Transverse colon (tissue), 4 donors: Measurements from ENCODE around the gene C22orf23. TPM values are rescaled to one million over a fixed set of nuclear protein-coding genes. Genes with fewer than 3 reads are reported as not detected.

Experiments used
- DNase-seq: peaks from one replicate; pipeline ENCODE4 v3.0.0-alpha.2; 2019
- H3K27ac ChIP-seq, 4 donors: fragments of 200-600 bp; sonication (generic); 2 replicates each; pipeline ENCODE4 v1.5.1; 2016 to 2018; ENCODE audit warnings: inconsistent platforms in 4 of 4
- H3K27me3 ChIP-seq: fragments of 200-600 bp; sonication (generic); 2 replicates; pipeline ENCODE4 v1.5.1; 2017; ENCODE audit warnings: inconsistent platforms
- H3K36me3 ChIP-seq, 4 donors: fragments of 200-600 bp; sonication (generic); 2 replicates each; pipeline ENCODE4 v1.5.1; 2017 to 2019; ENCODE audit warnings: inconsistent platforms in 4 of 4
- H3K4me1 ChIP-seq, 4 donors: fragments of 200-600 bp; sonication (generic); 2 replicates each; pipeline ENCODE4 v1.5.1; 2017 to 2020; ENCODE audit warnings: inconsistent platforms in 4 of 4
- H3K4me3 ChIP-seq, 4 donors: fragments of 200-600 bp; sonication (generic); 1 replicate in 1 of 4; 2 replicates in 3 of 4; pipeline versions ENCODE4 v1.5.1 to v1.6.1; 2017 to 2019; ENCODE audit warnings: inconsistent platforms in 4 of 4
- H3K9me3 ChIP-seq, 2 donors: fragments of 200-600 bp; sonication (generic); 2 replicates each; pipeline ENCODE4 v1.5.1; 2017 to 2019; ENCODE audit warnings: inconsistent platforms in 2 of 2
- CTCF ChIP-seq, 5 experiments: fragments of 200-600 bp in 3 of 5; fragments of 450-650 bp in 2 of 5; sonication (generic) in 3 of 5; IDR thresholded peaks; 1 replicate in 2 of 5; 2 replicates in 3 of 5; pipeline ENCODE4 v1.5.1; 2016 to 2017; ENCODE audit warnings: antibody characterized with exemption in 5 of 5, inconsistent platforms in 3 of 5, mild to moderate bottlenecking in 2 of 5, moderate library complexity in 1 of 5
- EP300 ChIP-seq: sonication (generic); formaldehyde crosslinking; IDR thresholded peaks from one replicate; pipeline ENCODE4 v1.6.1; 2017; ENCODE audit warnings: antibody characterized with exemption, low read depth
- POLR2A ChIP-seq: fragments of 450-650 bp; IDR thresholded peaks from one replicate; pipeline ENCODE4 v1.6.1; 2016; ENCODE audit warnings: antibody characterized with exemption, mild to moderate bottlenecking, moderate library complexity
- POLR2AphosphoS5 ChIP-seq, 3 donors: sonication (generic); formaldehyde crosslinking; IDR thresholded peaks; one replicate each; pipeline ENCODE4 v1.6.1; 2016; ENCODE audit warnings: antibody characterized with exemption in 3 of 3
- WGBS, 2 donors: methylation state at CpG; one replicate each; pipeline ENCODE4 v1.1.5; 2018; ENCODE audit warnings: low coverage in 1 of 2; 5-methylcytosine and 5-hydroxymethylcytosine counted together
- in situ Hi-C, 4 donors: fragments of 200-750 bp; cut with MboI; loops; one replicate each; pipeline versions ENCODE4 v1.15.0 to v1.15.1; 2017; ENCODE audit warnings: low sequenced_read_pairs in 3 of 4, low pct_ligation_motif_present in 1 of 4, low pct_unique_long_range_greater_than_20kb in 1 of 4
- intact Hi-C: fragments of 100-400 bp; cut with DNase I; formaldehyde crosslinking; loops from one replicate; pipeline ENCODE4 v1.15.1; 2023; ENCODE audit warnings: low total_unique reads
- total RNA-seq, 4 donors: library from RNA; depleted of rRNA; stranded (reverse); fragments of >200 nt; gene quantifications; one replicate each; pipeline ENCODE4 v1.1.0, GENCODE V29; 2016

Gene C22orf23
- total RNA-seq, 4 donors from 2014 or later = not detected

GRCh38 chr22:37968452-37969251, 15.3 kb upstream of the C22orf23 start:
- peaks cover 0 to 18% (median 5%) of the 10 kb centered on the region in 4 donors for H3K36me3 ChIP-seq
- H3K27me3 ChIP-seq = no peaks in the 10 kb centered on the region
- no peaks in the 10 kb centered on the region for H3K9me3 ChIP-seq
- H3K4me1 ChIP-seq = peaks cover 0 to 5% (median 1%) of the 10 kb centered on the region in 4 donors
- intact Hi-C loops = no loop called here
- no peak for TF ChIP-seq POLR2A
- no peak for TF ChIP-seq CTCF (IDR thresholded peaks at IDR 0.05)
- TF ChIP-seq POLR2AphosphoS5 (IDR thresholded peaks at IDR 0.05) = no peak
- TF ChIP-seq EP300 = no peak
- in situ Hi-C loops = loop anchor here in 3 of 4 donors (10.0 to 25.0 kb wide), 3 partner anchors 144 to 156 kb away; partner anchors contain the start of genes GALR3 (in 2 of the 3) and GCAT (in 1 of the 3)
- no peak overlapping the region for H3K27ac ChIP-seq
- no peak for DNase-seq
- H3K4me3 ChIP-seq = no peak overlapping the region
- WGBS, 2 donors = 95% methylated on average over 5 of the region's 5 CpGs; no CpG with 5 or more reads in 1 of the 2 donors

- TF ChIP-seq POLR2A = no peak
- no peak for TF ChIP-seq EP300
- TF ChIP-seq CTCF (IDR thresholded peaks at IDR 0.05) = no peak
- TF ChIP-seq POLR2AphosphoS5 (IDR thresholded peaks at IDR 0.05) = no peak
- 92 to 93% methylated on average over 8 to 14 of the region's 14 CpGs for WGBS, 2 donors
- DNase-seq = no peak
- intact Hi-C loops = no loop called here
- H3K36me3 ChIP-seq = peaks cover 0 to 18% (median 5%) of the 10 kb centered on the region in 4 donors
- H3K9me3 ChIP-seq = no peaks in the 10 kb centered on the region
- H3K27ac ChIP-seq = no peak overlapping the region
- peaks cover 0 to 5% (median 1%) of the 10 kb centered on the region in 4 donors for H3K4me1 ChIP-seq
- in situ Hi-C loops = loop anchor here in 3 of 4 donors (10.0 to 25.0 kb wide), 3 partner anchors 143 to 156 kb away; partner anchors contain the start of genes GALR3 (in 2 of the 3) and GCAT (in 1 of the 3)
- H3K27me3 ChIP-seq = no peaks in the 10 kb centered on the region
- no peak overlapping the region for H3K4me3 ChIP-seq
Measured at GRCh38 chr22:37967637-37968451, 14.4 kb upstream of the C22orf23 start.

- 50 to 57% methylated on average over 1 of the region's 1 CpG for WGBS, 2 donors
- Histone ChIP-seq H3K4me1 (peaks cover 0 to 5% (median 1%) of the 10 kb centered on the region in 4 donors), H3K36me3 (peaks cover 0 to 18% (median 7%) of the 10 kb centered on the region in 4 donors), H3K27ac (no peak overlapping the region), H3K9me3 (no peaks in the 10 kb centered on the region), H3K27me3 (no peaks in the 10 kb centered on the region), H3K4me3 (no peak overlapping the region)
- no peak for DNase-seq
- intact Hi-C loops = no loop called here
- TF ChIP-seq EP300 (no peak), POLR2A (no peak)
- in situ Hi-C loops = loop anchor here in 3 of 4 donors (10.0 to 25.0 kb wide), 3 partner anchors 142 to 155 kb away; partner anchors contain the start of genes GALR3 (in 2 of the 3) and GCAT (in 1 of the 3)
Measured at GRCh38 chr22:37967147-37967546, 13.7 kb upstream of the C22orf23 start.

- no peak overlapping the region for H3K27ac ChIP-seq
- TF ChIP-seq POLR2AphosphoS5 (IDR thresholded peaks at IDR 0.05) = no peak
- no peak for TF ChIP-seq EP300
- TF ChIP-seq POLR2A = no peak
- no peak for TF ChIP-seq CTCF (IDR thresholded peaks at IDR 0.05)
- WGBS, 2 donors = 67 to 85% methylated on average over 5 to 9 of the region's 9 CpGs
- H3K4me1 ChIP-seq = peaks cover 0 to 5% (median 1%) of the 10 kb centered on the region in 4 donors
- intact Hi-C loops = no loop called here
- no peaks in the 10 kb centered on the region for H3K27me3 ChIP-seq
- no peak overlapping the region for H3K4me3 ChIP-seq
- no peak for DNase-seq
- H3K9me3 ChIP-seq = no peaks in the 10 kb centered on the region
- H3K36me3 ChIP-seq = peaks cover 0 to 24% (median 8%) of the 10 kb centered on the region in 4 donors
- in situ Hi-C loops = loop anchor here in 3 of 4 donors (10.0 to 25.0 kb wide), 3 partner anchors 141 to 154 kb away; partner anchors contain the start of genes GALR3 (in 2 of the 3) and GCAT (in 1 of the 3)
Measured at GRCh38 chr22:37965940-37966664, 12.7 kb upstream of the C22orf23 start.
